HCT116 (cell line): ENCODE data around the gene NALF2. TPM values are rescaled to one million over a fixed set of nuclear protein-coding genes. Genes with fewer than 3 reads are reported as not detected.

Experiments used
- ATAC-seq: fragments of 200-7000 bp; cut with Tn5 transposase; 2 replicates; pipeline ENCODE4 v1.9.1; 2020; ENCODE audit warnings: mild to moderate bottlenecking, moderate library complexity
- BruUV-seq: library from RNA; stranded (reverse); fragments of 400-500 nt; replicated peaks from 2 replicates; lab custom pipeline; 2021; lab: Mats Ljungman, UMichigan
- CTCF ChIA-PET: fragments of 300-600 bp; sonication (Branson Sonifier 250); formaldehyde crosslinking; loops from one replicate; lab custom pipeline; 2021; ENCODE audit warnings: antibody characterized with exemption; lab: Charles Lee
- POLR2A ChIA-PET: fragments of 300-600, 350-600 bp; sonication (Branson Sonifier 250); formaldehyde crosslinking; loops from one replicate; lab custom pipeline; 2021; ENCODE audit warnings: antibody characterized with exemption; lab: Charles Lee
- RAD21 ChIA-PET, 2 experiments: fragments of 300-600 bp; sonication (Branson Sonifier 250); formaldehyde crosslinking; loops; one replicate each; lab custom pipeline; 2023; ENCODE audit warnings: low total read pairs in 2 of 2; ENCODE audit not compliant: uncharacterized antibody in 2 of 2, unreplicated experiment in 2 of 2, low non-redundant PET in 1 of 2; lab: Charles Lee
- DNase-seq: peaks from one replicate; pipeline ENCODE4 v3.0.0-alpha.2; 2010; ENCODE audit warnings: low read depth, low spot score
- H2AFZ ChIP-seq: fragments of 200-600 bp; shearing (Covaris generic), sonication (generic); 2 replicates; pipeline ENCODE4 v1.6.1; 2017; ENCODE audit warnings: low read depth, mixed run types, mixed read lengths, antibody characterized with exemption, low read length; ENCODE audit not compliant: poor library complexity, severe bottlenecking
- H3K27ac ChIP-seq: 2 replicates; pipeline ENCODE4 v1.5.1; 2012; ENCODE audit warnings: low read depth, low read length
- H3K27me3 ChIP-seq: fragments of 200-600 bp; sonication (generic); 2 replicates; pipeline ENCODE4 v1.6.1; 2016; ENCODE audit warnings: mixed run types, low read length, mixed read lengths; ENCODE audit not compliant: insufficient read depth
- H3K36me3 ChIP-seq, 2 experiments: fragments of 200-500 bp in 1 of 2; fragments of 200-600 bp in 1 of 2; sonication (Bioruptor generic) in 1 of 2; sonication (generic) in 1 of 2; 2 replicates each; pipeline versions ENCODE4 v1.5.1 to v1.6.1; 2014 to 2016; ENCODE audit warnings: low read length in 2 of 2, inconsistent platforms in 1 of 2, mixed read lengths in 1 of 2, mixed run types in 1 of 2; ENCODE audit not compliant: insufficient read depth in 2 of 2, control insufficient read depth in 1 of 2
- H3K4me1 ChIP-seq, 2 experiments: fragments of 200-600 bp in 1 of 2; sonication (generic) in 1 of 2; 2 replicates each; pipeline versions ENCODE4 v1.5.1 to v1.6.1; 2012 to 2017; ENCODE audit warnings: low read length in 2 of 2, inconsistent platforms in 1 of 2, mild to moderate bottlenecking in 1 of 2, mixed read lengths in 1 of 2, mixed run types in 1 of 2, moderate library complexity in 1 of 2; ENCODE audit not compliant: insufficient read depth in 2 of 2, control insufficient read depth in 1 of 2
- H3K4me2 ChIP-seq: fragments of 200-600 bp; sonication (generic); 2 replicates; pipeline ENCODE4 v1.6.1; 2017; ENCODE audit warnings: mixed run types, low read length, mixed read lengths
- H3K4me3 ChIP-seq, 2 experiments: fragments of 200-600 bp in 1 of 2; sonication (generic) in 1 of 2; replicated peaks in 1 of 2; 2 replicates each; pipeline ENCODE4 v1.5.1; 2011 to 2016; ENCODE audit warnings: low read length in 2 of 2, control low read depth in 1 of 2, low read depth in 1 of 2, mild to moderate bottlenecking in 1 of 2, mixed read lengths in 1 of 2, mixed run types in 1 of 2
- H3K79me2 ChIP-seq: fragments of 200-600 bp; sonication (generic); 2 replicates; pipeline ENCODE4 v1.6.1; 2017; ENCODE audit warnings: mild to moderate bottlenecking, mixed run types, low read length, moderate library complexity, mixed read lengths; ENCODE audit not compliant: insufficient read depth
- H3K9ac ChIP-seq: fragments of 200-600 bp; sonication (generic); 2 replicates; pipeline ENCODE4 v1.6.1; 2016; ENCODE audit warnings: low read length, mixed read lengths
- H3K9me2 ChIP-seq: fragments of 200-600 bp; sonication (generic), shearing (Covaris generic); 2 replicates; pipeline ENCODE4 v1.6.1; 2017; ENCODE audit warnings: mixed run types, mild to moderate bottlenecking, moderate library complexity; ENCODE audit not compliant: insufficient read depth
- H3K9me3 ChIP-seq, 2 experiments: fragments of 200-500 bp in 1 of 2; fragments of 200-600 bp in 1 of 2; sonication (Bioruptor generic) in 1 of 2; sonication (generic) in 1 of 2; 2 replicates each; pipeline ENCODE4 v1.6.1; 2014 to 2017; ENCODE audit warnings: low read length in 2 of 2, mixed read lengths in 2 of 2, inconsistent platforms in 1 of 2, low read depth in 1 of 2, mild to moderate bottlenecking in 1 of 2, mixed run types in 1 of 2, moderate library complexity in 1 of 2; ENCODE audit not compliant: control insufficient read depth in 1 of 2, insufficient read depth in 1 of 2
- H4K20me1 ChIP-seq: fragments of 200-600 bp; sonication (generic), shearing (Covaris generic); 2 replicates; pipeline ENCODE4 v1.6.1; 2017; ENCODE audit warnings: mixed run types, mild to moderate bottlenecking, moderate library complexity; ENCODE audit not compliant: insufficient read depth
- CBX3 ChIP-seq: IDR thresholded peaks from 2 replicates; pipeline ENCODE4 v1.6.1; 2012; ENCODE audit warnings: low read depth
- CEBPB ChIP-seq: IDR thresholded peaks from 2 replicates; pipeline ENCODE4 v1.6.1; 2012; ENCODE audit warnings: low read depth
- EGR1 ChIP-seq: IDR thresholded peaks from 2 replicates; pipeline ENCODE4 v1.6.1; 2012; ENCODE audit warnings: low read depth
- EZH2 ChIP-seq: fragments of 200-600 bp; sonication (generic); IDR thresholded peaks from 2 replicates; pipeline ENCODE4 v1.6.1; 2017; ENCODE audit warnings: antibody characterized with exemption, mixed run types
- EZH2phosphoT487 ChIP-seq: fragments of 200-600 bp; IDR thresholded peaks from 2 replicates; pipeline ENCODE4 v1.6.1; 2018; ENCODE audit warnings: antibody characterized with exemption, borderline replicate concordance
- FOSL1 ChIP-seq: IDR thresholded peaks from 2 replicates; pipeline ENCODE4 v1.6.1; 2012; ENCODE audit warnings: low read depth
- JUND ChIP-seq: IDR thresholded peaks from 2 replicates; pipeline ENCODE4 v1.6.1; 2012
- POLR2A ChIP-seq: IDR thresholded peaks from 2 replicates; pipeline ENCODE4 v1.7.0; 2011; ENCODE audit warnings: borderline replicate concordance; ENCODE audit not compliant: insufficient read depth, insufficient read length; ENCODE audit errors: extremely low read depth
- POLR2AphosphoS5 ChIP-seq: IDR thresholded peaks from 2 replicates; pipeline ENCODE4 v1.6.1; 2011; ENCODE audit warnings: mild to moderate bottlenecking, low read depth, low read length, moderate library complexity
- RAD21 ChIP-seq: IDR thresholded peaks from 2 replicates; pipeline ENCODE4 v1.6.1; 2012; ENCODE audit warnings: low read depth, mild to moderate bottlenecking
- SIN3A ChIP-seq: IDR thresholded peaks from 2 replicates; pipeline ENCODE4 v1.6.1; 2012; ENCODE audit warnings: low read depth
- TCF7L2 ChIP-seq: IDR thresholded peaks from 2 replicates; pipeline ENCODE4 v1.7.0; 2011; ENCODE audit warnings: borderline replicate concordance, inconsistent platforms; ENCODE audit not compliant: insufficient read depth, insufficient read length; ENCODE audit errors: extremely low read depth
- YY1 ChIP-seq: IDR thresholded peaks from 2 replicates; pipeline ENCODE4 v1.6.1; 2011; ENCODE audit warnings: low read length, low read depth, moderate library complexity, mild to moderate bottlenecking; ENCODE audit not compliant: insufficient replicate concordance; ENCODE audit errors: extremely low read depth
- ZFX ChIP-seq: fragments of 450-650 bp; IDR thresholded peaks from 2 replicates; pipeline ENCODE4 v1.6.1; 2017
- ZNF274 ChIP-seq: fragments of 200-500 bp; sonication (Bioruptor generic); IDR thresholded peaks from 2 replicates; pipeline ENCODE4 v1.6.1; 2014; ENCODE audit warnings: mild to moderate bottlenecking, low read depth, low read length, inconsistent platforms
- intact Hi-C: fragments of 100-400 bp; cut with micrococcal nuclease; formaldehyde crosslinking; loops from 2 replicates; pipeline ENCODE4 v1.10.0; 2022
- total RNA-seq: library from RNA; stranded (reverse); gene quantifications from one replicate; pipeline ENCODE4 v1.2.1, GENCODE V29; 2021; ENCODE audit not compliant: unreplicated experiment
- TF ChIP-seq, protein P1 (sequence below): IDR thresholded peaks from 2 replicates; pipeline ENCODE4 v1.6.1; 2012
- TF ChIP-seq, protein P2 (sequence below): IDR thresholded peaks from 2 replicates; pipeline ENCODE4 v1.6.1; 2012; ENCODE audit warnings: low read depth
- TF ChIP-seq, protein P3 (sequence below), 3 experiments: fragments of 200-600 bp in 1 of 3; sonication (generic) in 1 of 3; IDR thresholded peaks in 2 of 3; conservative IDR thresholded peaks in 1 of 3; 2 replicates each; pipeline ENCODE4 v1.5.1; 2012 to 2017; ENCODE audit warnings: low read depth in 2 of 3, low read length in 2 of 3, antibody characterized with exemption in 1 of 3, borderline replicate concordance in 1 of 3, control low read depth in 1 of 3, mild to moderate bottlenecking in 1 of 3, mixed read lengths in 1 of 3, mixed run types in 1 of 3, moderate library complexity in 1 of 3; ENCODE audit not compliant: insufficient read depth in 1 of 3
- TF ChIP-seq, protein P4 (sequence below): IDR thresholded peaks from 2 replicates; pipeline ENCODE4 v1.6.1; 2011; ENCODE audit warnings: mild to moderate bottlenecking, low read length, moderate library complexity; ENCODE audit not compliant: insufficient replicate concordance; ENCODE audit errors: extremely low read depth
- TF ChIP-seq, protein P5 (sequence below): IDR thresholded peaks from 2 replicates; pipeline ENCODE4 v1.6.1; 2012

The NALF2 gene
- total RNA-seq, 1 experiment from 2014 or later: 8.7 TPM

DNA sequence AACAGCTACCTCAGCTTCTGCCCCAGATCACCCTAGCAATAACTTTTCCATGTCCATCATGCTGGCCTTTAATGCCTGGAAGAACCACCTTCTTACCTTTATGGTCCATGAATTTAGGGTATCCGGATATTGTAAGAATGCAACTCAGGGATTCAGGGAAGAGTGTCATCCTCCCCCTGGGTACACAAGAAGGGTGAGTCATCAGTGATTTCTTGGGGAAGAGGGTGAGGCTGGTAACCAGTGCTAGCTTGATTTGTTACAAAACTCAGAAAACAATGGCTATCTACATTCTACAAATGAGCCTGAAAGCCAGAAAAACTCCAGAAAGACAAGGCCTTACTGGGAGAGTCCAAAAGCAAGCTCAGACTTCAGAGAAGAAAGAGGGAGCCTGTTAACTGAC lies 10.4 kb upstream of the NALF2 start:
- no peak overlapping the region for H3K4me3 ChIP-seq
- CTCF ChIA-PET: interaction anchor here (0.8 to 2.1 kb wide), 3 partner anchors 536 to 603 kb away, joined by 3 to 31 read pairs (median 5); no protein-coding TSS in a partner anchor
- no peaks in the 10 kb centered on the region for H3K9me2 ChIP-seq
- no peaks in the 10 kb centered on the region for H3K79me2 ChIP-seq
- H3K9ac ChIP-seq: no peak overlapping the region
- H3K9me3 ChIP-seq: no peaks in the 10 kb centered on the region
- H2AFZ ChIP-seq: no peak overlapping the region
- BruUV-seq: no TSS peak
- intact Hi-C loops: loop anchor here (1.0 kb wide), 3 partner anchors 125 to 604 kb away; no protein-coding TSS in a partner anchor
- H3K27me3 ChIP-seq: peaks cover 4% of the 10 kb centered on the region; the same call in 1 of the 2 replicates
- POLR2A ChIA-PET: no interaction called here
- H4K20me1 ChIP-seq: no peaks in the 10 kb centered on the region
- DNase-seq (no peak), ATAC-seq (no peak)
- RAD21 ChIA-PET: interaction anchor here (0.9 to 1.7 kb wide), 3 partner anchors 537 to 604 kb away, joined by 3 to 11 read pairs (median 5); no protein-coding TSS in a partner anchor
- no peaks in the 10 kb centered on the region for H3K36me3 ChIP-seq
- no peak overlapping the region for H3K4me2 ChIP-seq
- H3K27ac ChIP-seq: no peak overlapping the region
- H3K4me1 ChIP-seq: peaks cover 0 to 6% of the 10 kb centered on the region in 2 experiments; a peak in 1 of 4 replicates
- TF ChIP-seq ZNF274 (no peak), JUND (no peak), CBX3 (no peak), SIN3A (no peak), RAD21 (no peak), YY1 (no peak), EZH2phosphoT487 (no peak), FOSL1 (no peak), POLR2A (no peak), EGR1 (no peak), POLR2AphosphoS5 (no peak), ZFX (no peak), TCF7L2 (no peak), EZH2 (no peak), CEBPB (no peak)
- TF ChIP-seq, protein P1, sequence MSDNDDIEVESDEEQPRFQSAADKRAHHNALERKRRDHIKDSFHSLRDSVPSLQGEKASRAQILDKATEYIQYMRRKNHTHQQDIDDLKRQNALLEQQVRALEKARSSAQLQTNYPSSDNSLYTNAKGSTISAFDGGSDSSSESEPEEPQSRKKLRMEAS: no peak
- TF ChIP-seq, protein P2, sequence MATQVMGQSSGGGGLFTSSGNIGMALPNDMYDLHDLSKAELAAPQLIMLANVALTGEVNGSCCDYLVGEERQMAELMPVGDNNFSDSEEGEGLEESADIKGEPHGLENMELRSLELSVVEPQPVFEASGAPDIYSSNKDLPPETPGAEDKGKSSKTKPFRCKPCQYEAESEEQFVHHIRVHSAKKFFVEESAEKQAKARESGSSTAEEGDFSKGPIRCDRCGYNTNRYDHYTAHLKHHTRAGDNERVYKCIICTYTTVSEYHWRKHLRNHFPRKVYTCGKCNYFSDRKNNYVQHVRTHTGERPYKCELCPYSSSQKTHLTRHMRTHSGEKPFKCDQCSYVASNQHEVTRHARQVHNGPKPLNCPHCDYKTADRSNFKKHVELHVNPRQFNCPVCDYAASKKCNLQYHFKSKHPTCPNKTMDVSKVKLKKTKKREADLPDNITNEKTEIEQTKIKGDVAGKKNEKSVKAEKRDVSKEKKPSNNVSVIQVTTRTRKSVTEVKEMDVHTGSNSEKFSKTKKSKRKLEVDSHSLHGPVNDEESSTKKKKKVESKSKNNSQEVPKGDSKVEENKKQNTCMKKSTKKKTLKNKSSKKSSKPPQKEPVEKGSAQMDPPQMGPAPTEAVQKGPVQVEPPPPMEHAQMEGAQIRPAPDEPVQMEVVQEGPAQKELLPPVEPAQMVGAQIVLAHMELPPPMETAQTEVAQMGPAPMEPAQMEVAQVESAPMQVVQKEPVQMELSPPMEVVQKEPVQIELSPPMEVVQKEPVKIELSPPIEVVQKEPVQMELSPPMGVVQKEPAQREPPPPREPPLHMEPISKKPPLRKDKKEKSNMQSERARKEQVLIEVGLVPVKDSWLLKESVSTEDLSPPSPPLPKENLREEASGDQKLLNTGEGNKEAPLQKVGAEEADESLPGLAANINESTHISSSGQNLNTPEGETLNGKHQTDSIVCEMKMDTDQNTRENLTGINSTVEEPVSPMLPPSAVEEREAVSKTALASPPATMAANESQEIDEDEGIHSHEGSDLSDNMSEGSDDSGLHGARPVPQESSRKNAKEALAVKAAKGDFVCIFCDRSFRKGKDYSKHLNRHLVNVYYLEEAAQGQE: no peak
- TF ChIP-seq, protein P3, sequence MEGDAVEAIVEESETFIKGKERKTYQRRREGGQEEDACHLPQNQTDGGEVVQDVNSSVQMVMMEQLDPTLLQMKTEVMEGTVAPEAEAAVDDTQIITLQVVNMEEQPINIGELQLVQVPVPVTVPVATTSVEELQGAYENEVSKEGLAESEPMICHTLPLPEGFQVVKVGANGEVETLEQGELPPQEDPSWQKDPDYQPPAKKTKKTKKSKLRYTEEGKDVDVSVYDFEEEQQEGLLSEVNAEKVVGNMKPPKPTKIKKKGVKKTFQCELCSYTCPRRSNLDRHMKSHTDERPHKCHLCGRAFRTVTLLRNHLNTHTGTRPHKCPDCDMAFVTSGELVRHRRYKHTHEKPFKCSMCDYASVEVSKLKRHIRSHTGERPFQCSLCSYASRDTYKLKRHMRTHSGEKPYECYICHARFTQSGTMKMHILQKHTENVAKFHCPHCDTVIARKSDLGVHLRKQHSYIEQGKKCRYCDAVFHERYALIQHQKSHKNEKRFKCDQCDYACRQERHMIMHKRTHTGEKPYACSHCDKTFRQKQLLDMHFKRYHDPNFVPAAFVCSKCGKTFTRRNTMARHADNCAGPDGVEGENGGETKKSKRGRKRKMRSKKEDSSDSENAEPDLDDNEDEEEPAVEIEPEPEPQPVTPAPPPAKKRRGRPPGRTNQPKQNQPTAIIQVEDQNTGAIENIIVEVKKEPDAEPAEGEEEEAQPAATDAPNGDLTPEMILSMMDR (IDR thresholded peaks at IDR 0.05 in 2 of 3, conservative IDR thresholded peaks at IDR 0.05 in 1 of 3; ENCODE audit: borderline replicate concordance in 1 of 3, insufficient read depth in 1 of 3, low read depth in 2 of 3, low read length in 2 of 3): no peak
- TF ChIP-seq, protein P4, sequence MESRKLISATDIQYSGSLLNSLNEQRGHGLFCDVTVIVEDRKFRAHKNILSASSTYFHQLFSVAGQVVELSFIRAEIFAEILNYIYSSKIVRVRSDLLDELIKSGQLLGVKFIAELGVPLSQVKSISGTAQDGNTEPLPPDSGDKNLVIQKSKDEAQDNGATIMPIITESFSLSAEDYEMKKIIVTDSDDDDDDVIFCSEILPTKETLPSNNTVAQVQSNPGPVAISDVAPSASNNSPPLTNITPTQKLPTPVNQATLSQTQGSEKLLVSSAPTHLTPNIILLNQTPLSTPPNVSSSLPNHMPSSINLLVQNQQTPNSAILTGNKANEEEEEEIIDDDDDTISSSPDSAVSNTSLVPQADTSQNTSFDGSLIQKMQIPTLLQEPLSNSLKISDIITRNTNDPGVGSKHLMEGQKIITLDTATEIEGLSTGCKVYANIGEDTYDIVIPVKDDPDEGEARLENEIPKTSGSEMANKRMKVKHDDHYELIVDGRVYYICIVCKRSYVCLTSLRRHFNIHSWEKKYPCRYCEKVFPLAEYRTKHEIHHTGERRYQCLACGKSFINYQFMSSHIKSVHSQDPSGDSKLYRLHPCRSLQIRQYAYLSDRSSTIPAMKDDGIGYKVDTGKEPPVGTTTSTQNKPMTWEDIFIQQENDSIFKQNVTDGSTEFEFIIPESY: no peak
- TF ChIP-seq, protein P5, sequence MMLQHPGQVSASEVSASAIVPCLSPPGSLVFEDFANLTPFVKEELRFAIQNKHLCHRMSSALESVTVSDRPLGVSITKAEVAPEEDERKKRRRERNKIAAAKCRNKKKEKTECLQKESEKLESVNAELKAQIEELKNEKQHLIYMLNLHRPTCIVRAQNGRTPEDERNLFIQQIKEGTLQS: no peak
